Pons (tissue), 1 donor: ENCODE data around the gene OR6B1.
A peak's percentile ranks its signal among the peaks of the same experiment; 100 is the strongest.
"Not testable (repeated sequence)": the region's sequence is repeated elsewhere in the genome, so short reads cannot be mapped to it uniquely, and the experiment has no call there.

Experiments
- DNase-seq: peaks from one replicate; pipeline ENCODE4 v3.0.0-alpha.2; 2016; ENCODE audit warnings: low spot score

OR6B1 gene

GRCh38 chr7:144006029-144006691, 6.0 kb downstream of the OR6B1 start:
- DNase-seq = no peak

GRCh38 chr7:144006692-144007042, 6.5 kb downstream of the OR6B1 start:
- no peak for DNase-seq

GRCh38 chr7:144009361-144009760, 9.2 kb downstream of the OR6B1 start:
- DNase-seq = no peak

- DNase-seq = not testable (repeated sequence)
Measured at GRCh38 chr7:144010061-144010460, 9.9 kb downstream of the OR6B1 start.

- not testable (repeated sequence) for DNase-seq
Measured at GRCh38 chr7:144010821-144011220, 10.7 kb downstream of the OR6B1 start.

- DNase-seq = no peak
Measured at GRCh38 chr7:144011458-144012230, 11.5 kb downstream of the OR6B1 start.

- DNase-seq = no peak
Measured at GRCh38 chr7:144018065-144018464, 17.9 kb downstream of the OR6B1 start.

GRCh38 chr7:144019457-144019856, 19.3 kb downstream of the OR6B1 start:
- DNase-seq = peak; percentile 8

GRCh38 chr7:144020340-144020739, 20.2 kb downstream of the OR6B1 start:
- DNase-seq = no peak

- no peak for DNase-seq
Measured at GRCh38 chr7:144022169-144022568, 22.0 kb downstream of the OR6B1 start.

- no peak for DNase-seq
Measured at GRCh38 chr7:144023171-144023827, 23.2 kb downstream of the OR6B1 start.

- no peak for DNase-seq
Measured at GRCh38 chr7:144024213-144024612, 24.1 kb downstream of the OR6B1 start.

- no peak for DNase-seq
Measured at GRCh38 chr7:144026203-144026883, 26.2 kb downstream of the OR6B1 start.

- peak; percentile 56 for DNase-seq
Measured at GRCh38 chr7:144027070-144027469, 26.9 kb downstream of the OR6B1 start.

GRCh38 chr7:144027974-144028373, 27.9 kb downstream of the OR6B1 start:
- DNase-seq = no peak

GRCh38 chr7:144028547-144028946, 28.4 kb downstream of the OR6B1 start:
- DNase-seq = no peak

GRCh38 chr7:144032516-144032915, 32.4 kb downstream of the OR6B1 start:
- no peak for DNase-seq

GRCh38 chr7:144032985-144033709, 33.0 kb downstream of the OR6B1 start:
- no peak for DNase-seq

GRCh38 chr7:144035385-144035784, 35.3 kb downstream of the OR6B1 start:
- DNase-seq = no peak

- no peak for DNase-seq
Measured at GRCh38 chr7:144036302-144036885, 36.3 kb downstream of the OR6B1 start.

GRCh38 chr7:144037414-144038035, 37.4 kb downstream of the OR6B1 start:
- DNase-seq = no peak
